ENCODE measurements around the gene PBX1. TPM values are rescaled to one million over a fixed set of nuclear protein-coding genes. Genes with fewer than 3 reads are reported as not detected.

PBX1 gene
- total RNA-seq, 2 donors from 2014 or later: 59.9 to 79.2 TPM

DNA sequence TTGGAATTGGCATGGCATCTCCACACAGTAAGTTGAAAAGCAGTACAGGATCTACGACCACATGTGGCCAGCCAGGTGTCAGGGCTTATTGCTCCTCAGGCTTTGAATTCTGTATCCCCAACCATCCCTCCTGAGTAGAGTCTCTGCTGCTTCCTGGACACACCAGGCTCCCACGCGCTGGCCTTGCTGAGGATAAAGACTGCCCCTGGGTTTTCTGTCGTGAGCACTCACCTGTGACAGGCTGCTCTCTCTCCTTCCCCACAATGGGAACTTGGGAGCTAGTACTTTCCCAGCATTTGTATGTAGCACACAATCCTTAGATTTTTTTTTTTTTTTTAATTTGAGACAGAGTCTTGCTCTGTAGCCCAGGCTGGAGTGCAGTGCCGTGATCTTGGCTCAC lies 33.6 kb downstream of the PBX1 start:
- H3K27me3 ChIP-seq (ENCODE audit: control insufficient read depth, insufficient read depth, low read length, poor library complexity, severe bottlenecking): no peaks in the 10 kb centered on the region
- H3K4me3 ChIP-seq (ENCODE audit: low read length): no peak overlapping the region
- no peak for DNase-seq
- peaks cover 30% of the 10 kb centered on the region for H3K4me1 ChIP-seq (ENCODE audit: control insufficient read depth, insufficient read depth, low read length)
- TF ChIP-seq, protein P1, sequence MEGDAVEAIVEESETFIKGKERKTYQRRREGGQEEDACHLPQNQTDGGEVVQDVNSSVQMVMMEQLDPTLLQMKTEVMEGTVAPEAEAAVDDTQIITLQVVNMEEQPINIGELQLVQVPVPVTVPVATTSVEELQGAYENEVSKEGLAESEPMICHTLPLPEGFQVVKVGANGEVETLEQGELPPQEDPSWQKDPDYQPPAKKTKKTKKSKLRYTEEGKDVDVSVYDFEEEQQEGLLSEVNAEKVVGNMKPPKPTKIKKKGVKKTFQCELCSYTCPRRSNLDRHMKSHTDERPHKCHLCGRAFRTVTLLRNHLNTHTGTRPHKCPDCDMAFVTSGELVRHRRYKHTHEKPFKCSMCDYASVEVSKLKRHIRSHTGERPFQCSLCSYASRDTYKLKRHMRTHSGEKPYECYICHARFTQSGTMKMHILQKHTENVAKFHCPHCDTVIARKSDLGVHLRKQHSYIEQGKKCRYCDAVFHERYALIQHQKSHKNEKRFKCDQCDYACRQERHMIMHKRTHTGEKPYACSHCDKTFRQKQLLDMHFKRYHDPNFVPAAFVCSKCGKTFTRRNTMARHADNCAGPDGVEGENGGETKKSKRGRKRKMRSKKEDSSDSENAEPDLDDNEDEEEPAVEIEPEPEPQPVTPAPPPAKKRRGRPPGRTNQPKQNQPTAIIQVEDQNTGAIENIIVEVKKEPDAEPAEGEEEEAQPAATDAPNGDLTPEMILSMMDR (conservative IDR thresholded peaks at IDR 0.05): no peak
- WGBS, 2 experiments (ENCODE audit: insufficient coverage in 1 of 2, insufficient read length in 1 of 2): 84 to 86% methylated on average over 3 to 5 of the region's 5 CpGs
- H3K4me1 Mint-ChIP-seq: peaks cover 55% of the 10 kb centered on the region
- no peak overlapping the region for H3K4me3 Mint-ChIP-seq
- peaks cover 6% of the 10 kb centered on the region for H3K36me3 ChIP-seq (ENCODE audit: control insufficient read depth, insufficient read depth, low read length)
- no peaks in the 10 kb centered on the region for H3K9me3 ChIP-seq (ENCODE audit: control insufficient read depth, low read length)
- peaks cover 10% of the 10 kb centered on the region for H3K36me3 Mint-ChIP-seq (ENCODE audit: low read depth)
- H3K27ac ChIP-seq (ENCODE audit: low read depth, low read length): peak overlapping the region; percentile 94
- no peaks in the 10 kb centered on the region for H3K9me3 Mint-ChIP-seq
- no peaks in the 10 kb centered on the region for H3K27me3 Mint-ChIP-seq (ENCODE audit: insufficient read depth)
- H3K9ac ChIP-seq (ENCODE audit: extremely low read depth, low read length, poor library complexity, severe bottlenecking): no peak overlapping the region
- H3K27ac Mint-ChIP-seq: no peak overlapping the region

DNA sequence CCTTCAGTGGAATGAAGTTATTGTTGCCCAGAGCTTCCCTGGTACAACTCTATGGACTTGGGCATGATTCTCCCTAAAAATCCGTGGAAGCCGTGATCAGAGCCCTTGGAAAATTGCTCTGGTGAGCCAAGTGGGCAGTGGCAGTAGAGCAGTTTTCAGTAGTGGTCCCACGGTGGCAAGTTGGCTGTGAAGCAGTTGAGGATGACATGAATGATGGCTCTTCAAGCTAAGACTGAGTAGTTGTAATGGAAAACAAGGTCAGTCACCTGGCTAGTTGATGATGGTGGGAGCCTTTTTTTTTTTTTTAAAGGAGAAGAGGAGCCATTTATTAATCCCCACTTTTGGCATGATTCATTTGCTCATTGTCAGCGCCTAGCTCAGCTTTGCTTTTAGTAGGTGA lies 36.2 kb downstream of the PBX1 start:
- no peak overlapping the region for H3K4me3 Mint-ChIP-seq
- TF ChIP-seq, protein P1 (conservative IDR thresholded peaks at IDR 0.05): no peak
- H3K27ac ChIP-seq (ENCODE audit: low read depth, low read length): no peak overlapping the region

DNA sequence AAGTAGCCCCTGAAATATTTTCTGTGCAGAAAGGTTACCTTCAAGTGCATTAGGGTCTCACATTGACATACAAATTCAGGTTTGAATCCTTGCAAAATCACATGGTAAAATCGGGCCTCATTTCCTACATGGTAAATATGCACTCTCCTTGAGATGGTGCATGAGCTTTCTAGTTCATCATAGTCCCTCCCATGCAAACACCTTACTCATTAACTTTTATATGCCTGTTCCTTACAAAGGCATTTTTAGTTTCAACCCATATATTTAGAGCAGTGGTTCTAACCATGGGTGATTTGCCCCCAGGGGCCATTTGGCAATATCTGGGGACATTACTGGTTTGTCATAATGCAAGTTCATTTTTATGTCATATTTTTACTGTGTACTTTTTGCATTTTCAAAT lies 37.2 kb downstream of the PBX1 start:
- DNase-seq: no peak
- H3K4me3 Mint-ChIP-seq: no peak overlapping the region
- H3K4me3 ChIP-seq (ENCODE audit: low read length): no peak overlapping the region
- peaks cover 14% of the 10 kb centered on the region for H3K36me3 Mint-ChIP-seq (ENCODE audit: low read depth)
- H3K9me3 Mint-ChIP-seq: no peaks in the 10 kb centered on the region
- peaks cover 6% of the 10 kb centered on the region for H3K36me3 ChIP-seq (ENCODE audit: control insufficient read depth, insufficient read depth, low read length)
- H3K27ac Mint-ChIP-seq: no peak overlapping the region
- peaks cover 53% of the 10 kb centered on the region for H3K4me1 Mint-ChIP-seq
- no peak overlapping the region for H3K9ac ChIP-seq (ENCODE audit: extremely low read depth, low read length, poor library complexity, severe bottlenecking)
- TF ChIP-seq, protein P1 (conservative IDR thresholded peaks at IDR 0.05): no peak
- H3K9me3 ChIP-seq (ENCODE audit: control insufficient read depth, low read length): peaks cover 4% of the 10 kb centered on the region
- H3K27me3 Mint-ChIP-seq (ENCODE audit: insufficient read depth): no peaks in the 10 kb centered on the region
- no peaks in the 10 kb centered on the region for H3K27me3 ChIP-seq (ENCODE audit: control insufficient read depth, insufficient read depth, low read length, poor library complexity, severe bottlenecking)
- peaks cover 16% of the 10 kb centered on the region for H3K4me1 ChIP-seq (ENCODE audit: control insufficient read depth, insufficient read depth, low read length)
- H3K27ac ChIP-seq (ENCODE audit: low read depth, low read length): no peak overlapping the region
- WGBS, 2 experiments (ENCODE audit: insufficient coverage in 1 of 2, insufficient read length in 1 of 2): 84 to 100% methylated on average over 1 of the region's 1 CpG

More for the DNA sequence above, 36.2 kb downstream of the PBX1 start:
- no peaks in the 10 kb centered on the region for H3K27me3 ChIP-seq (ENCODE audit: control insufficient read depth, insufficient read depth, low read length, poor library complexity, severe bottlenecking)
- H3K27me3 Mint-ChIP-seq (ENCODE audit: insufficient read depth): no peaks in the 10 kb centered on the region
- peaks cover 22% of the 10 kb centered on the region for H3K4me1 ChIP-seq (ENCODE audit: control insufficient read depth, insufficient read depth, low read length)
- no peak for DNase-seq
- no peak overlapping the region for H3K9ac ChIP-seq (ENCODE audit: extremely low read depth, low read length, poor library complexity, severe bottlenecking)
- 86 to 94% methylated on average over 3 to 4 of the region's 4 CpGs for WGBS, 2 experiments (ENCODE audit: insufficient coverage in 1 of 2, insufficient read length in 1 of 2)
- H3K9me3 Mint-ChIP-seq: no peaks in the 10 kb centered on the region
- no peak overlapping the region for H3K27ac Mint-ChIP-seq
- H3K9me3 ChIP-seq (ENCODE audit: control insufficient read depth, low read length): peaks cover 4% of the 10 kb centered on the region
- H3K4me3 ChIP-seq (ENCODE audit: low read length): no peak overlapping the region
- peaks cover 6% of the 10 kb centered on the region for H3K36me3 ChIP-seq (ENCODE audit: control insufficient read depth, insufficient read depth, low read length)
- peaks cover 55% of the 10 kb centered on the region for H3K4me1 Mint-ChIP-seq
- peaks cover 14% of the 10 kb centered on the region for H3K36me3 Mint-ChIP-seq (ENCODE audit: low read depth)

All from endodermal cell (in vitro differentiated cells).